Measurements from ENCODE around the gene KCNG4. TPM values are rescaled to one million over a fixed set of nuclear protein-coding genes. Genes with fewer than 3 reads are reported as not detected.

KCNG4 gene
- polyA plus RNA-seq, 1 donor (not counting 4 experiments of a cell fraction or from before 2014, with no cell fraction given) = not detected

- no peak for FAIRE-seq
- H3K27me3 ChIP-seq (ENCODE audit: control insufficient read depth, extremely low read depth, insufficient read depth, low read length) = peaks cover 22% of the 10 kb centered on the region
- DNase-seq (ENCODE audit: low read depth, low spot score) = no peak
- TF ChIP-seq EZH2 (IDR thresholded peaks at IDR 0.05; ENCODE audit: low read length) = no peak
- no peak for TF ChIP-seq CTCF (optimal IDR thresholded peaks at IDR 0.05 in 1 of 3, IDR thresholded peaks at IDR 0.05 in 1 of 3, conservative IDR thresholded peaks at IDR 0.05 in 1 of 3; ENCODE audit: extremely low read depth in 1 of 3, insufficient read depth in 2 of 3, low read length in 3 of 3)
- no peaks in the 10 kb centered on the region for H3K9me3 ChIP-seq (ENCODE audit: control insufficient read depth, low read depth, low read length)
- H3K27ac ChIP-seq (ENCODE audit: control insufficient read depth, insufficient read depth, low read length) = no peak overlapping the region
- H3K9me1 ChIP-seq (ENCODE audit: control insufficient read depth, extremely low read depth, insufficient read depth, low read length) = no peaks in the 10 kb centered on the region
- dilution Hi-C loops (cut with MboI; ENCODE audit: extremely low pct_ligation_motif_present, low sequenced_read_pairs) = no loop called here
- H3K4me2 ChIP-seq (ENCODE audit: control insufficient read depth, extremely low read depth, insufficient read depth, low read depth, low read length) = no peak overlapping the region
- H3K4me1 ChIP-seq (ENCODE audit: control insufficient read depth, extremely low read depth, insufficient read depth, low read length) = no peaks in the 10 kb centered on the region
- no peaks in the 10 kb centered on the region for H3K79me2 ChIP-seq (ENCODE audit: control insufficient read depth, insufficient read depth, low read length)
- no peak overlapping the region for H3K4me3 ChIP-seq (ENCODE audit: control insufficient read depth in 2 of 3, extremely low read depth in 1 of 3, insufficient read depth in 2 of 3, low read depth in 1 of 3, low read length in 3 of 3)
- no peaks in the 10 kb centered on the region for H4K20me1 ChIP-seq (ENCODE audit: control insufficient read depth, extremely low read depth, insufficient read depth, low read length)
- H2AFZ ChIP-seq (ENCODE audit: control insufficient read depth, low read length) = no peak overlapping the region
- H3K36me3 ChIP-seq (ENCODE audit: control insufficient read depth in 2 of 2, extremely low read depth in 1 of 2, insufficient read depth in 2 of 2, low read length in 2 of 2) = no peaks in the 10 kb centered on the region
- H3K9ac ChIP-seq (ENCODE audit: control insufficient read depth, extremely low read depth, insufficient read depth, low read length) = no peak overlapping the region
Observed at GRCh38 chr16:84244728-84245127, 4.9 kb upstream of the KCNG4 start.

- H3K4me2 ChIP-seq (ENCODE audit: control insufficient read depth, extremely low read depth, insufficient read depth, low read depth, low read length) = no peak overlapping the region
- no peaks in the 10 kb centered on the region for H3K4me1 ChIP-seq (ENCODE audit: control insufficient read depth, extremely low read depth, insufficient read depth, low read length)
- no peak for FAIRE-seq
- H3K9me3 ChIP-seq (ENCODE audit: control insufficient read depth, low read depth, low read length) = no peaks in the 10 kb centered on the region
- H3K79me2 ChIP-seq (ENCODE audit: control insufficient read depth, insufficient read depth, low read length) = no peaks in the 10 kb centered on the region
- peaks cover 24% of the 10 kb centered on the region for H3K27me3 ChIP-seq (ENCODE audit: control insufficient read depth, extremely low read depth, insufficient read depth, low read length)
- TF ChIP-seq EZH2 (IDR thresholded peaks at IDR 0.05; ENCODE audit: low read length) (no peak), CTCF (optimal IDR thresholded peaks at IDR 0.05 in 1 of 3, IDR thresholded peaks at IDR 0.05 in 1 of 3, conservative IDR thresholded peaks at IDR 0.05 in 1 of 3; ENCODE audit: extremely low read depth in 1 of 3, insufficient read depth in 2 of 3, low read length in 3 of 3) (no peak)
- dilution Hi-C loops (cut with MboI; ENCODE audit: extremely low pct_ligation_motif_present, low sequenced_read_pairs) = no loop called here
- no peaks in the 10 kb centered on the region for H4K20me1 ChIP-seq (ENCODE audit: control insufficient read depth, extremely low read depth, insufficient read depth, low read length)
- no peak overlapping the region for H3K4me3 ChIP-seq (ENCODE audit: control insufficient read depth in 2 of 3, extremely low read depth in 1 of 3, insufficient read depth in 2 of 3, low read depth in 1 of 3, low read length in 3 of 3)
- no peak overlapping the region for H3K27ac ChIP-seq (ENCODE audit: control insufficient read depth, insufficient read depth, low read length)
- no peak overlapping the region for H2AFZ ChIP-seq (ENCODE audit: control insufficient read depth, low read length)
- H3K9me1 ChIP-seq (ENCODE audit: control insufficient read depth, extremely low read depth, insufficient read depth, low read length) = no peaks in the 10 kb centered on the region
- no peak for DNase-seq (ENCODE audit: low read depth, low spot score)
- H3K36me3 ChIP-seq (ENCODE audit: control insufficient read depth in 2 of 2, extremely low read depth in 1 of 2, insufficient read depth in 2 of 2, low read length in 2 of 2) = no peaks in the 10 kb centered on the region
- no peak overlapping the region for H3K9ac ChIP-seq (ENCODE audit: control insufficient read depth, extremely low read depth, insufficient read depth, low read length)
Observed at GRCh38 chr16:84243732-84244131, 3.9 kb upstream of the KCNG4 start.

All from keratinocyte (primary cell).